Sigmoid colon (tissue), 7 donors: Measurements from ENCODE around the gene TCF25. TPM values are rescaled to one million over a fixed set of nuclear protein-coding genes. Genes with fewer than 3 reads are reported as not detected.

Source experiments
- DNase-seq: peaks from one replicate; pipeline ENCODE4 v3.0.0-alpha.2; 2019
- H3K27ac ChIP-seq, 4 donors: fragments of 200-600 bp; sonication (generic); one replicate each; pipeline ENCODE4 v1.5.1; 2016 to 2019; ENCODE audit warnings: mild to moderate bottlenecking in 1 of 4
- H3K27me3 ChIP-seq, 3 donors: fragments of 200-600 bp; sonication (generic); one replicate each; pipeline ENCODE4 v1.5.1; 2019; ENCODE audit warnings: mild to moderate bottlenecking in 1 of 3
- H3K36me3 ChIP-seq, 4 donors: fragments of 200-600 bp; sonication (generic); one replicate each; pipeline ENCODE4 v1.5.1; 2016 to 2019
- H3K4me1 ChIP-seq, 4 donors: fragments of 200-600 bp; sonication (generic); one replicate each; pipeline ENCODE4 v1.5.1; 2017 to 2019
- H3K4me3 ChIP-seq, 4 donors: fragments of 200-600 bp; sonication (generic); one replicate each; pipeline ENCODE4 v1.5.1; 2017 to 2019; ENCODE audit warnings: mild to moderate bottlenecking in 2 of 4, moderate library complexity in 1 of 4
- H3K9me3 ChIP-seq, 4 donors: fragments of 200-600 bp in 3 of 4; sonication (generic) in 3 of 4; one replicate each; pipeline versions ENCODE4 v1.5.1 to v1.6.1; 2013 to 2019
- CTCF ChIP-seq, 4 experiments: fragments of 450-650 bp in 3 of 4; fragments of 200-600 bp in 1 of 4; IDR thresholded peaks; one replicate each; pipeline ENCODE4 v1.5.1; 2016 to 2019; ENCODE audit warnings: antibody characterized with exemption in 4 of 4, mild to moderate bottlenecking in 3 of 4, moderate library complexity in 2 of 4
- EP300 ChIP-seq, 4 donors: sonication (generic); formaldehyde crosslinking; IDR thresholded peaks; one replicate each; pipeline ENCODE4 v1.6.1; 2017; ENCODE audit warnings: antibody characterized with exemption in 4 of 4
- POLR2A ChIP-seq, 2 donors: fragments of 450-650 bp; IDR thresholded peaks; one replicate each; pipeline ENCODE4 v1.6.1; 2016; ENCODE audit warnings: antibody characterized with exemption in 2 of 2, mild to moderate bottlenecking in 2 of 2, moderate library complexity in 2 of 2
- POLR2AphosphoS5 ChIP-seq, 4 donors: sonication (generic); formaldehyde crosslinking; IDR thresholded peaks; one replicate each; pipeline ENCODE4 v1.6.1; 2017; ENCODE audit warnings: antibody characterized with exemption in 4 of 4
- WGBS, 2 donors: extraction: QIAGEN DNeasy Blood & Tissue Kit; methylation state at CpG; one replicate each; pipeline ENCODE4 v1.1.7; 2013; 5-methylcytosine and 5-hydroxymethylcytosine counted together
- intact Hi-C: fragments of 100-400 bp; cut with DNase I; formaldehyde crosslinking; loops from one replicate; pipeline ENCODE4 v1.15.1; 2023
- polyA plus RNA-seq, 3 donors: library from polyadenylated mRNA; stranded (reverse); fragments of 200-250 nt; gene quantifications; one replicate each; pipeline ENCODE4 v1.2.3, GENCODE V29; 2013
- total RNA-seq, 4 donors: library from RNA; depleted of rRNA; stranded (reverse); fragments of >200 nt; gene quantifications; one replicate each; pipeline ENCODE4 v1.1.0, GENCODE V29; 2016
- donor health status: healthy with polysubstance abuse.
- donor health status: Bipolar disorder and iron deficiency.
- donor health status: healthy.

Gene TCF25
- total and polyA plus RNA-seq, 7 donors = 89.7 to 244 (median 132) TPM

- Histone ChIP-seq H3K27ac (no peak overlapping the region), H3K36me3 (peaks cover 29 to 81% (median 53%) of the 10 kb centered on the region in 4 donors), H3K4me1 (peaks cover 0 to 7% (median 5%) of the 10 kb centered on the region in 4 donors), H3K27me3 (no peaks in the 10 kb centered on the region), H3K9me3 (no peaks in the 10 kb centered on the region), H3K4me3 (no peak overlapping the region)
- 97 to 98% methylated on average over 13 of the region's 13 CpGs for WGBS, 2 donors
- TF ChIP-seq POLR2AphosphoS5 (IDR thresholded peaks at IDR 0.05) = no peak
- TF ChIP-seq EP300 (IDR thresholded peaks at IDR 0.05) = no peak
- TF ChIP-seq CTCF (IDR thresholded peaks at IDR 0.05) = no peak
- TF ChIP-seq POLR2A (IDR thresholded peaks at IDR 0.05) = no peak
- intact Hi-C loops = no loop called here
- no peak for DNase-seq
Measured at GRCh38 chr16:89907055-89907814, 33.8 kb downstream of the TCF25 start.

GRCh38 chr16:89908236-89908635, 34.8 kb downstream of the TCF25 start:
- Histone ChIP-seq H3K27me3 (no peaks in the 10 kb centered on the region), H3K4me1 (peaks cover 0 to 7% (median 5%) of the 10 kb centered on the region in 4 donors), H3K36me3 (peaks cover 29 to 76% (median 50%) of the 10 kb centered on the region in 4 donors), H3K27ac (no peak overlapping the region), H3K4me3 (no peak overlapping the region), H3K9me3 (no peaks in the 10 kb centered on the region)
- intact Hi-C loops = no loop called here
- 95 to 96% methylated on average over 4 of the region's 4 CpGs for WGBS, 2 donors
- TF ChIP-seq POLR2AphosphoS5 (IDR thresholded peaks at IDR 0.05) (no peak), CTCF (IDR thresholded peaks at IDR 0.05) (no peak), EP300 (IDR thresholded peaks at IDR 0.05) (no peak), POLR2A (IDR thresholded peaks at IDR 0.05) (no peak)
- DNase-seq = no peak

- Histone ChIP-seq H3K9me3 (no peaks in the 10 kb centered on the region), H3K27ac (peak overlapping the region; percentile 6 to 48 (median 34)), H3K4me1 (peaks cover 0 to 7% (median 5%) of the 10 kb centered on the region in 4 donors), H3K4me3 (no peak overlapping the region), H3K27me3 (no peaks in the 10 kb centered on the region), H3K36me3 (peaks cover 18 to 58% (median 35%) of the 10 kb centered on the region in 4 donors)
- TF ChIP-seq POLR2A (IDR thresholded peaks at IDR 0.05) = no peak
- TF ChIP-seq EP300 (IDR thresholded peaks at IDR 0.05) = no peak
- TF ChIP-seq POLR2AphosphoS5 (IDR thresholded peaks at IDR 0.05) = peak in 2 of 4 donors; percentile 4 to 40
- peak; percentile 56 to 86 (median 71) for TF ChIP-seq CTCF (IDR thresholded peaks at IDR 0.05)
- intact Hi-C loops = no loop called here
- peak; percentile 91 for DNase-seq
- WGBS, 2 donors = 60 to 66% methylated on average over 47 of the region's 47 CpGs
Measured at GRCh38 chr16:89909777-89910716, 36.7 kb downstream of the TCF25 start.

DNA sequence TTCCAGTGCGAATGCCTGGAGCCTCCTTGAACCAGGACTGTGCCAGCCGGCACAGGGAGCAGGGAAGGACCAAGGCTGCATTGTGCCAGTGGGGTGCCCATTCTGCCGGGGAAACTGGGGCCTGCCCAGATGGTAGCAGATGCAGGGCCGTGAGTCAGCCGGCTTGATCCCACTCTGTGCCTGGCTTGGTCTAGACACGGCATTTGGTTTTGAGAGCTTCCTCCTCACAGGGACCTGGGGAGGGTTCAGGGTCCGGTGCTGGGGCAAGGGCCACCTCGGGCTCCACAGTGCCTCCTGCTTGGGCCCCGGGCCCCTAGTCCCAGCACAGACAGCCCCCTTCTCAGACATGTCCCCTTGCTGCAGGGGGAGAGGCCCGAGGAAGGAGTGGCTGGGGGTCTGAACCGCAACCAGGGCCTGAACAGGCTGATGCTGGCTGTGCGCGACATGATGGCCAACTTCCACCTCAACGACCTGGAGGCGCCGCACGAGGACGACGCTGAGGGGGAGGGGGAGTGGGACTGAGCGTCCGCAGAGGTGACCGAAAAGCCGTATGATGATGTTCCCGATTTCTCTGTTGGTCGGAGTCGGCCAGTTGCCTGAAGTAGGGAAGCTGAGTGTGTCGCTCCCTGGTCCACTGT, 37.4 kb downstream of the TCF25 start:
- Histone ChIP-seq H3K27me3 (no peaks in the 10 kb centered on the region), H3K27ac (peak overlapping the region in 1 of 4 donors; percentile 45), H3K36me3 (peaks cover 13 to 50% (median 28%) of the 10 kb centered on the region in 4 donors), H3K9me3 (no peaks in the 10 kb centered on the region), H3K4me1 (peaks cover 0 to 7% (median 5%) of the 10 kb centered on the region in 4 donors), H3K4me3 (no peak overlapping the region)
- intact Hi-C loops = no loop called here
- no peak for TF ChIP-seq EP300 (IDR thresholded peaks at IDR 0.05)
- no peak for DNase-seq
- WGBS, 2 donors = 91 to 95% methylated on average over 27 of the region's 27 CpGs
